Astrocyte (in vitro differentiated cells and primary cell): Measurements from ENCODE around the gene PRRC2B. TPM values are rescaled to one million over a fixed set of nuclear protein-coding genes. Genes with fewer than 3 reads are reported as not detected.
A peak's percentile ranks its signal among the peaks of the same experiment; 100 is the strongest.

Source experiments
- DNase-seq: peaks from one replicate; pipeline ENCODE4 v3.0.0-alpha.2; 2010; ENCODE audit warnings: low read depth
- FAIRE-seq: peaks from 2 replicates; lab custom pipeline; 2011; peaks lifted over from hg19 to GRCh38; lab: Jason Lieb, UNC
- H2AFZ ChIP-seq: 2 replicates; pipeline ENCODE4 v1.6.0; 2012; ENCODE audit warnings: low read depth, low read length, inconsistent platforms
- H3K27ac ChIP-seq: 2 replicates; pipeline ENCODE4 v1.5.1; 2011; ENCODE audit warnings: low read depth, low read length, inconsistent platforms
- H3K27me3 ChIP-seq: 2 replicates; pipeline ENCODE4 v1.6.0; 2011; ENCODE audit warnings: low read length, inconsistent platforms; ENCODE audit not compliant: insufficient read depth
- H3K36me3 ChIP-seq: 2 replicates; pipeline ENCODE4 v1.5.1; 2011; ENCODE audit warnings: low read length, inconsistent platforms; ENCODE audit not compliant: insufficient read depth
- H3K4me1 ChIP-seq: 2 replicates; pipeline ENCODE4 v1.5.1; 2011; ENCODE audit warnings: low read length, inconsistent platforms; ENCODE audit not compliant: insufficient read depth
- H3K4me2 ChIP-seq: 2 replicates; pipeline ENCODE4 v1.6.0; 2012; ENCODE audit warnings: low read length, inconsistent platforms
- H3K4me3 ChIP-seq: 2 replicates; pipeline ENCODE4 v1.5.1; 2011; ENCODE audit warnings: low read depth, mild to moderate bottlenecking, low read length, inconsistent platforms; ENCODE audit not compliant: insufficient read depth
- H3K79me2 ChIP-seq: 2 replicates; pipeline ENCODE4 v1.6.0; 2012; ENCODE audit warnings: mild to moderate bottlenecking, low read length, inconsistent platforms; ENCODE audit not compliant: insufficient read depth
- H3K9ac ChIP-seq: 2 replicates; pipeline ENCODE4 v1.6.0; 2012; ENCODE audit warnings: mild to moderate bottlenecking, low read length, inconsistent platforms
- H3K9me3 ChIP-seq: 2 replicates; pipeline ENCODE4 v1.5.1; 2012; ENCODE audit warnings: low read depth, mild to moderate bottlenecking, low read length, inconsistent platforms; ENCODE audit not compliant: insufficient read depth
- H4K20me1 ChIP-seq: 2 replicates; pipeline ENCODE4 v1.6.0; 2012; ENCODE audit warnings: low read length, inconsistent platforms; ENCODE audit not compliant: insufficient read depth
- H3K27ac Mint-ChIP-seq: one replicate; pipeline ENCODE4 v1.8.0; 2021; ENCODE audit warnings: mild to moderate bottlenecking, mixed read lengths; ENCODE audit not compliant: unreplicated experiment
- H3K27me3 Mint-ChIP-seq: one replicate; pipeline ENCODE4 v1.8.0; 2021; ENCODE audit warnings: low read depth, mixed read lengths; ENCODE audit not compliant: unreplicated experiment
- H3K36me3 Mint-ChIP-seq: one replicate; pipeline ENCODE4 v1.8.0; 2021; ENCODE audit warnings: low read depth, mixed read lengths; ENCODE audit not compliant: unreplicated experiment
- H3K4me1 Mint-ChIP-seq: one replicate; pipeline ENCODE4 v1.8.0; 2021; ENCODE audit warnings: low read depth, mixed read lengths; ENCODE audit not compliant: unreplicated experiment
- H3K4me3 Mint-ChIP-seq: one replicate; pipeline ENCODE4 v1.8.0; 2021; ENCODE audit warnings: mild to moderate bottlenecking, moderate library complexity, mixed read lengths; ENCODE audit not compliant: unreplicated experiment
- H3K9me3 Mint-ChIP-seq: one replicate; pipeline ENCODE4 v1.8.0; 2021; ENCODE audit warnings: mild to moderate bottlenecking, mixed read lengths; ENCODE audit not compliant: unreplicated experiment
- EZH2 ChIP-seq: IDR thresholded peaks from 2 replicates; pipeline ENCODE4 v1.6.1; 2012; ENCODE audit warnings: mild to moderate bottlenecking, low read length, inconsistent platforms; ENCODE audit not compliant: insufficient read depth
- total RNA-seq: library from RNA; stranded (reverse); gene quantifications from 2 replicates; pipeline ENCODE4 v1.2.1, GENCODE V29; 2021
- TF ChIP-seq, protein P1 (sequence below): IDR thresholded peaks from 2 replicates; pipeline ENCODE4 v1.5.1; 2011; ENCODE audit warnings: low read depth, mild to moderate bottlenecking, inconsistent platforms, low read length, moderate library complexity; ENCODE audit not compliant: insufficient read depth

The PRRC2B gene
- total RNA-seq, 1 donor from 2014 or later, result 292 TPM

DNA sequence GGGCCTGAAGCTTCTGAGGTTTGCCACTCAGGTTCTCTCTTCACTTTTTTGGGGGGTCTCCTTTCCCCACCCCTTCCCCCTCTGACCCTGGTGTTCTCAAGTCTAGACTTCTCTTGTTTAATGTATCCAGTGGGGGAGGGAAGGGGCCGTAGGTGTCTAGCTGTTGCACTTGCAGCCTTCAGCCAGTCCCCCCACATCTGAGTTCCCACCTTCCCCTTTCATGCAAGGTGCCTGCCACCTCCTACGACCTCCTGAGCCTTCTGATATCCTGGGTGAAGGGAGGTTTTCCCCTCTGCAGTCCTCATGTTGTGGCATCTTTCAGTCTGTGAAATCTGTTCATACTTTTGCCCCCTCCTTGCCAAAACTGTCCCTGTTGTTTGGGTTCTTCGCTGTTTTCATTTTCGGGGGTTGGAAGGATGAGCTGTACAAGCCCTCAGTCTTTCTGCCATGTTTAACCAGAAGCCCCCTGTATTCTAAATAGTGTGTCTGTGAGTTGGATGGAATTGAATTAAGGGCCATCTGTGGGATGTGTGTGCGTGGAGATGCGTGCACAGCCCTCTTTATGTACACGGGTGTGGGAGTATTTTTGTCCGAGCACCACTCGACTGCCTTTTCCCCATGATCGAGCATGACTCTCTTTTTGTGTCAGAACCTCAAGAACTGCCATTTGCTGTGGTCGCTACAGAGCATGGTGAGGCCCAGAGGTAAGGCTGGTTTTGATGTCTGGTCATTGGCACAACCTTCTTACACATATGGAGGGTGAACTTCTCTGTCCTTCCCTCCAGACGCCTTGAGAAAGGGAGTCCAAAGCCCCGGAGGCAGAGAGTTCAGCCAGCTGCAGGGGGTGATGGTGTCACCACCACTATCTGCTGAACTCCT, 23.6 kb downstream of the PRRC2B start:
- Histone ChIP-seq H3K9me3 (no peaks in the 10 kb centered on the region), H2AFZ (no peak overlapping the region), H3K27me3 (no peaks in the 10 kb centered on the region), H3K27ac (no peak overlapping the region), H3K79me2 (peaks cover 100% of the 10 kb centered on the region), H3K36me3 (no peaks in the 10 kb centered on the region), H3K4me3 (no peak overlapping the region), H3K4me2 (peak overlapping the region; percentile 20), H3K9ac (peak overlapping the region; percentile 4), H4K20me1 (peaks cover 99% of the 10 kb centered on the region), H3K4me1 (peaks cover 36% of the 10 kb centered on the region)
- TF ChIP-seq EZH2, result no peak
- TF ChIP-seq, protein P1, sequence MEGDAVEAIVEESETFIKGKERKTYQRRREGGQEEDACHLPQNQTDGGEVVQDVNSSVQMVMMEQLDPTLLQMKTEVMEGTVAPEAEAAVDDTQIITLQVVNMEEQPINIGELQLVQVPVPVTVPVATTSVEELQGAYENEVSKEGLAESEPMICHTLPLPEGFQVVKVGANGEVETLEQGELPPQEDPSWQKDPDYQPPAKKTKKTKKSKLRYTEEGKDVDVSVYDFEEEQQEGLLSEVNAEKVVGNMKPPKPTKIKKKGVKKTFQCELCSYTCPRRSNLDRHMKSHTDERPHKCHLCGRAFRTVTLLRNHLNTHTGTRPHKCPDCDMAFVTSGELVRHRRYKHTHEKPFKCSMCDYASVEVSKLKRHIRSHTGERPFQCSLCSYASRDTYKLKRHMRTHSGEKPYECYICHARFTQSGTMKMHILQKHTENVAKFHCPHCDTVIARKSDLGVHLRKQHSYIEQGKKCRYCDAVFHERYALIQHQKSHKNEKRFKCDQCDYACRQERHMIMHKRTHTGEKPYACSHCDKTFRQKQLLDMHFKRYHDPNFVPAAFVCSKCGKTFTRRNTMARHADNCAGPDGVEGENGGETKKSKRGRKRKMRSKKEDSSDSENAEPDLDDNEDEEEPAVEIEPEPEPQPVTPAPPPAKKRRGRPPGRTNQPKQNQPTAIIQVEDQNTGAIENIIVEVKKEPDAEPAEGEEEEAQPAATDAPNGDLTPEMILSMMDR, result no peak
- peaks cover 57% of the 10 kb centered on the region for H3K4me1 Mint-ChIP-seq
- H3K4me3 Mint-ChIP-seq, result peak overlapping the region; percentile 35
- no peaks in the 10 kb centered on the region for H3K9me3 Mint-ChIP-seq
- DNase-seq (no peak), FAIRE-seq (no peak)
- no peaks in the 10 kb centered on the region for H3K27me3 Mint-ChIP-seq
- H3K27ac Mint-ChIP-seq, result peak overlapping the region; percentile 62
- peaks cover 4% of the 10 kb centered on the region for H3K36me3 Mint-ChIP-seq

DNA sequence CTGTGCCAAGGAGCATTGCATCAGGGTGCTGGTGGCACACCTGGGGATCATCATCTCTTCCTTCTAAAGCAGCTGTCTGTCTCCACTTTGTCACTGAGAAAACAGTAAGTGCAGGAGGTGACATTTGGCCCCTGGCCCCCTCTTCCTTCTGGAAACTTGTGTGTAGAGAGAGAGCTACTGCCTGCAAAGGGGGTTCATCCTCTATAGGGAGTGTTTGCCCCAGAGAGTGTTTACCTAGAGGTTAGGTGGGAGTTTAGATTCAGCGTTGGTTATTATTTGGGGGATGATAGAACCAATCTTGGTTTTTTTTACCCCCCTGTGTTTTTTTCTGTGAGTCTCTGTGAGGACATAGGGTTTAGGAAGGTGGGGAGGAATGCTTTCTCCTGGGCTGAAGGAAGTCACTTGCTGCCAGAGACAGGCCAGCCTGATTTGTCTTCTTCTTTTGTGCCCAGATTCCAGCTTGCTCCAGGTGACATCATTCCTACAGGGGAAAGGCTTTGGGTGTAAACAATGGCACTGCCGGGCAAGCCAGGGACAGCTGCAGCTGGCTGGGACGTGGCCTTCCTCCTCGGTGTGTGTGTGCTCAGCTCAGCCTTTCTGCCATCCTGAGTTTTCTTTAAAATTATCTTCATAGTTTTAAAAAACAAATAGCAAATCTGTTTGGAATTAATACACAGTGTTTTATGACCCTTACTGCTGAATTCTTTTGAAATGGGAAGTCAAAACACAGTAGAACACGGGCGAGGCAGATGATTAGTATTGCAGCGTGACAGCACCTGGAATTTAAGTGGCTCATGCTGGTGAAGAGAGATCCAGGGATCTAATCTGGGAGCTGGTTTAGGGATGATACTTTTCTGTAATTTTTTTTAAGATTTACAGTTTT, 24.5 kb downstream of the PRRC2B start:
- Histone ChIP-seq H2AFZ (no peak overlapping the region), H3K4me2 (peak overlapping the region; percentile 20), H4K20me1 (peaks cover 99% of the 10 kb centered on the region), H3K79me2 (peaks cover 100% of the 10 kb centered on the region), H3K4me1 (peaks cover 45% of the 10 kb centered on the region), H3K9me3 (no peaks in the 10 kb centered on the region), H3K4me3 (no peak overlapping the region), H3K27me3 (no peaks in the 10 kb centered on the region), H3K9ac (peak overlapping the region; percentile 4), H3K36me3 (no peaks in the 10 kb centered on the region), H3K27ac (no peak overlapping the region)
- Mint-ChIP-seq H3K36me3 (peaks cover 4% of the 10 kb centered on the region), H3K27me3 (no peaks in the 10 kb centered on the region), H3K4me1 (peaks cover 65% of the 10 kb centered on the region), H3K27ac (peak overlapping the region; percentile 62), H3K4me3 (no peak overlapping the region), H3K9me3 (no peaks in the 10 kb centered on the region)
- TF ChIP-seq EZH2, result no peak
- TF ChIP-seq, protein P1, result no peak
- DNase-seq (no peak), FAIRE-seq (no peak)
